NCI-H2107 treated with DMSO at 0.1 percent for 48 hours (cell line): ENCODE results near the gene TDRD10.
A peak's percentile ranks its signal among the peaks of the same experiment; 100 is the strongest.

Experiments used
- DNase-seq: peaks from one replicate; lab custom pipeline; 2025; ENCODE audit not compliant: unreplicated experiment; lab: John Stamatoyannopoulos, UW

The TDRD10 gene

DNA sequence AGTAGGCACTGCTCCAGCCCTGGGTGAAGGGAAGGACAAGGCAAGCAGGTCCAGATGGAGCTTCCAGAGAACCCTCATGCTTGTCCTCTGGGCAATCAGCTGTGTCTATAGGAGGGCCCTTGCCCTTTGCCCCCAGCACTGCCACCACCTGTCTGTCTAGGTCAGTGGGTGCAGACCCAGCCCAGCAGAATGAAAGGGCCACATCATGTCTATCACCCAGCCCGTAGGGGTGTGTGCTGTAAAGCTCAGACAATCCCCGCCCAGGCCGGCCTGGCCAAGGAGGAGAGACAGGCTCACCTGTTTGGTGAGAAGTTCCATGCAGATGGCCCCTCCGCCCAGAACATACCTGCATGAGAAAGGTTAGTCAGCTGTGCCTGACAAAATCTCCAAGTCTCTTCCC lies 49.5 kb downstream of the TDRD10 start:
- DNase-seq, result no peak

DNA sequence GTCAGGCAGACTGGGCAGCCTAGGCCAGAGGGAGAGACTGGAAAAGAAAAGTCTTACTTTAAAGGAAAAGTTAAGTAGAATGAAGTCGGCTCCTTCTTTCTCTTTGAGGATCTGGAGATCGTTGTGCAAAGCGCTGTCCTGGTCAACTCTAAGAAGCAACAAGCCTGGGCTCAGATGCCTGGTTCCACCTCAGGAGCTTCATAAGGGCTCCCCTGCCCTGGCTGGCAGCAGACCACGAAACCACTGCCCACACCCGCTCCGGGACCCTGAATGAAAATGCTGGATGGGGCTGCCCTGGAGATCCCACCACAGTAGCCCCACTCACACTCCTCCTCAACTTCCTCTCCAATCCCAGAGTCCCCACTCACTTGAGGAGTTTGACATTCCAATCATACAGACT lies 50.0 kb downstream of the TDRD10 start:
- DNase-seq, result no peak

DNA sequence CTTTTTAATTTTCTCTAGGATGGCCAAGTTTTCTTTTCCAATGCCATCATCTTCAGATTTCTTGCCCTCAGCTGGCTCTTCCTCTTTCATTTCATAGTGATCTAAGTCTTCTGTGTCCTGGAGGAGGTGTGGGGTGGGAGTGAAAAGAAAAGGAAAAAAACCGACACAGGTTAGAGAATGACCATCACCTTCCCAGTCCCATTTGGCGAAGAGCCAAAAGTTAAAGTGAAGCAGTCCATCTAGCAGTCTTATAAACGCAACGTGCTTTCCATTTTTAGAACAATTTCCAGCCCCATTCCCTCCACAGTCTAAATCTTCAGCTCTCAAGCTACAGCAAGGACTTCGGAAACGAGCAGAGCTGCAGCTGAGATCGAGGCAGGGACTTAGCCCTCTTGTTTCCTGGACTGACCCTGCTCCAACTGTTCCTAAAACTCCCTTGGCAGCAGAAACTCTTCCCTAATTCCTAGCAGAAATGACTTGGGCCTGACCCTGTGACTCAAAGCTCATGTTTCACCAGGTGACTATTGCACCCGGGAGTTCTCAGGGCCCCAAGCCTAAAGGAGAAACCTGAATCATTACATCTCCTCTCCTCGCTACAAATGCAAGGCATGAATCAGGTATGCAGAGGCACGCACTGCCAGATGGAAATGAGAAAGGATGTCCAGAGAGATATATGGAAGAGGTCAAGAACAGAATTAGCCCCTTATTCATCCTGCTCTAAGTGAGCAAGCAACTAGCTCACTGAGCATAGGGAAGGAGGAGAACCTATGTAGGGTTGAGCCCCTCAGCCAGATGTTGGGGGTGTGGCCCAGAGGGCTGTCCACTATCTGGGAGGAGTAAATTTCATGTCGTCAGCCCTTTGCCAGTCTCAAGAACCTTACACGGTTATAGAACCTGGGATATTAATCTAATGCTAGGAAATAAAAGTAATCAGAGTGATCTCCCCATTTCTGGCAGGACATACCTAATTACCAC lies 51.3 kb downstream of the TDRD10 start:
- no peak for DNase-seq

DNA sequence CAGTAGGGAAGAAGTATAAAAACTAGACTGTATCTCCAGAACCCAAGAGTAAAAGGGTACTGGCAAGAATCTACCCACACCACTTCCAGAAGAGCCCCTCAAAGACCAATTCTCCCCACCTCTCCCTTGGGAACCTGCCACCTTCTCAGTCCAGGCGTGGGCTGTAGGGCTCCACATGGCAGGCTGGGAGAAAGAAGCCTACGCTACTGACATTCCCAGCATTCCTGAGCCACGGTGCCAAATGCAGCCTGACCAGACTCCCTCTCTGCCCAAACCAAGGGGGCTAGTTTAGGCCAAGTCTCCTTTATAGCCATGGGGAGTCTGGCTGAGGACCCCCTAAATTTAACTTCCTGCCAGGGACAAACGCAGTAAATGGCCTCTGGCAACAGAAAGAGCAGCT lies 54.4 kb downstream of the TDRD10 start:
- DNase-seq, result no peak

DNA sequence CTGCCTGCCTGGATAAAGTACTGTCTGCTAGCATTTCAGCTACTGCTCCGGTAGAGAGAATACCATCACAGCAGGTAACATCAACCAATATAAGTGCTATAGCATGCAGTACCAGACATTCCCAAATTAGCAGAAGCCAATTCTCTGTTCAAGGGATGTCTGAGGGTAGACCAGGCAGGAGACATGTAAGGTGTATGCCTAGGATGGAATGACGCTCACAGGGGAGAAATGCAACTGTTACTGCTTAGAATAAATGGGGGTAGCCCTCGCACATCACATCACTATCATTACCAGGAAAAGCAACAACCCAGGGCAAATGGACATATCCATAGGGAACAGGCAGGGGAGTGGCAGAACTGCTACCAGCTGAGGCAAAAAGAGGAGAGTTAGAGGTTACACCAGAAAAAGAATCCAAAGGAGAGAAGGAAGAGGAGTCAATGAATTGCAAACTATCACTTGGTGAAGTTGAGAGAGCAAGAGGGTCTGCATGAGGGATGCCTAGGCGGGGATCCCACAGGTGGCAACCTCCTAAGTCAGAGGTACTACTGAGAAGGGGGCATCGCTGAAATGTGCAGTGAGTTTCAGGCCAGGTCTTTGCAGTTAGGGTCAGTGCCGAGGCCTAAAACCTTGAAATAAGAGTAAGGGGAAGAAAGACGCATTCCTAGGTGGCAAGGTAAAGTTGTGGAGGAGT lies 55.4 kb downstream of the TDRD10 start:
- DNase-seq, result no peak

DNA sequence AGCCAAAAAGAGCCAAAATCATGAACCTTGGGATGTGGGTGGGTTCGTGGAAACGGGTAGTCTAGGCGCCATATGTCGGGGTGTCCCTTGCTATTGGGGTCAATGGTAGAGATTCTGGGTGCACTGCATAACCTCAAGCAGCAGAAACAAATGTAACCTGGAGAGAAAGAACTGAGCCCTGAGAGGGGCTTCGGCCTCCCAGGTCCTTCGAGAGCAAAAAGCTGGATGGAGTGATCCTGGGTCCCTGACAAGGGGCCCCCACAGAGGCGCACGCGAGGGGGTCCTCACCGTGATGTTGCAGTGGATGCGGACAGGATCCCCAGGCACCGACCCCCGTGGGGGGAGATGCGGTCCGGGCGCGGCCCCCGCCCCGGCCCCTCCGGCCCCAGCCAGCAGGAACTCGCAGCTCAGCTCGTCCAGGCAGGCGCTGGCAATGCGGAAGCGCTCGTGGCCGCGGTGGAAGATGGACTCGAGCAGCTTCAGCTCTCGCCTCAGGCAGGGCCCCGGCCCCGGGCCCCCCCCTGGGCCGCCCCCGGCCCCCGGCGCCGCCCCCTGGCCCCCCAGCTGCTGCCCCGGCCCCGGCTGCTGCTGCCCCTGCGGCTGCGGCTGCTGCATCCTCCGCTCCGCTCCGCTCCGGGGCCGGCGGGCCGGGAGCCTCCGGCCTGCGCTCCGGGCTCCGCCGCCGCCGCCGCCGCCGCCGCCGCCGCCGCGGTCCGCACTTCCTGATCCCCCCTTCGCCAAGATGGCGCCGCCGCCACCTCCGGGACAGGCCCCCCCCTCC lies 56.1 kb downstream of the TDRD10 start, which contains the start of gene UBE2Q1:
Gene UBE2Q1, minus strand, starts transcription at position 724 of the 781 bp plus-strand sequence. Its CDS starts 109 bp downstream, at position 615.
- DNase-seq, result no peak

DNA sequence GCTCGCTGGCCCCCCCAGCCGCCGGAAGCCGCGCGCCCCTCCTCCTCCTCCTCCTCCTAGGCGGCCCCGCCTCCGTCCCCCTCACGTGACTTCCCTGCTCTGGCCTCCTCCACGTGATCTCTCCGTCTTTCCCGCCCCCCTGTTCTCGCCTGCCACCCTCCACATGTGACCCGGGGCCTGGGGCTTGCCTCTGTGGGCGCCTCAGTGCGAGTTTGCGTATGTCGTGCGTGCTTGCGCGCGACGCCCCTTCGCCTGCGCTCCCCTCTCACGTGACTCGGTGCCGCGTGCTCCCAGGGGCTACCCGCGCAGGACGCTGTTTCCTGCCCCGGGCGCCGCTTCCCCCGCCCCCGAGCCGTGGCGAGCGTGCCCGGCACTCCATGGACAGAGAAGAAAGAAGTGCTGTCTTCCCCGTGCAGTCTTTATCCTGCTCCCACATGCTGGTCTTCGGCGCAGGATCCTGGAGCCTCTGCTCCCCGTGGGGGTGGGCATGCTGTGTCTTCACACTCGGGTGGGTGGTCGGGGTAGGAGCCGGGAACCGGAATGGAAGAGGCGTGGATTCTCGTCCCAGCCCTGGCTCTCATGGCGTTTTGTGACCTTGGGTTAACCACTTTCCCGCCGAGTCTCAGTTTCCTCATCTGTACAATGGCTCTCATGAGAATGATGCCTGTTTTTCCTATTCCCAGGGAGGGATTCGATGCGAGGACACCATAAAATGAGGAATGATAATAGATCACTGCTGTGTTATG lies 56.9 kb downstream of the TDRD10 start:
- peak; percentile 99 for DNase-seq

DNA sequence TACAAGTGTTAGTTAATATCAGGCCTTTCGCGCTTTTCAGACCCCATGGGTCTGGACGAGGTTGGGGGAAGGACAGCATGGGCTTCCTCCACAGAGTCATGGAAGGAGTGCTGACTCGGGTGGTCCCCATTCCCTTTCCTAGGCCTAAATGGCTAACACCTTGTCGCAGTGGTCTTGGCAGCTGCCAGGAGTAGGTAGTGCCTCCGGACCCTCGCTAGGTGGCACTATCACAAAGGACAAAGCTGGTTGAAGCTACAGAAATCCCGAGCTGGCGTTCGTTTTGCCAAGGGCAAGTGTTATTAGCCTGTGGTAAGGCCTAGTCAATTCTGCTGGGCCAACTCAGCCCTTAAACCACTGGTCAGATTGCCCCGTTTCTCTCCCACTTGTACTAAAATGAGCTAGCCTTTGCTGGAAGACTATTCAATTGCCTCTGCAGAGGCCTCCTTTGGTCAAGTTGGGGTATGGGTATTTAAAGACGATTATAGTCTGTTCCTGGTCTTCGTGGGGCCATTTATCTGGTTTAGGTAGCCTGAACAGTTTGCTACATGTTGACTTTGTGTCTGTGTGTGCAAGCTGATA lies 57.5 kb downstream of the TDRD10 start:
- DNase-seq, result peak; percentile 95

DNA sequence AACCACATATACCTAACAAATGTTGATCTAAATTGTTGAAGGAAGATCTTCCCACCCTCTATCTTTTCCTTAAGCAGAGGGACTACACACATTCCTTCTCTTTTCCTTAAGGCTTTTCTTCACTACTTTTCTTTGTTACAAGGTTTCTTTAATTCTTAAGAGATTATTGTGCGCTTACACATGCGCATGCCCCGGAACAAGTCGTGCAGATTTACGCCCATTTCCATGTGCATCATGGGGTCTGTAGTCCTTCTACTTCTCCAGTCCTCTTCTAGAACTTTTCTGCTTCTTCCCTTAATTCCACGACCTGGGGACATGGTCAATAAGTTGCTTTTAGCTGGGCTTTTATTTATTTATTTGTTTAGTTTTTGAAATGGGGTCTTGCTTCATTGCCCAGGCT lies 63.9 kb downstream of the TDRD10 start:
- DNase-seq, result no peak

DNA sequence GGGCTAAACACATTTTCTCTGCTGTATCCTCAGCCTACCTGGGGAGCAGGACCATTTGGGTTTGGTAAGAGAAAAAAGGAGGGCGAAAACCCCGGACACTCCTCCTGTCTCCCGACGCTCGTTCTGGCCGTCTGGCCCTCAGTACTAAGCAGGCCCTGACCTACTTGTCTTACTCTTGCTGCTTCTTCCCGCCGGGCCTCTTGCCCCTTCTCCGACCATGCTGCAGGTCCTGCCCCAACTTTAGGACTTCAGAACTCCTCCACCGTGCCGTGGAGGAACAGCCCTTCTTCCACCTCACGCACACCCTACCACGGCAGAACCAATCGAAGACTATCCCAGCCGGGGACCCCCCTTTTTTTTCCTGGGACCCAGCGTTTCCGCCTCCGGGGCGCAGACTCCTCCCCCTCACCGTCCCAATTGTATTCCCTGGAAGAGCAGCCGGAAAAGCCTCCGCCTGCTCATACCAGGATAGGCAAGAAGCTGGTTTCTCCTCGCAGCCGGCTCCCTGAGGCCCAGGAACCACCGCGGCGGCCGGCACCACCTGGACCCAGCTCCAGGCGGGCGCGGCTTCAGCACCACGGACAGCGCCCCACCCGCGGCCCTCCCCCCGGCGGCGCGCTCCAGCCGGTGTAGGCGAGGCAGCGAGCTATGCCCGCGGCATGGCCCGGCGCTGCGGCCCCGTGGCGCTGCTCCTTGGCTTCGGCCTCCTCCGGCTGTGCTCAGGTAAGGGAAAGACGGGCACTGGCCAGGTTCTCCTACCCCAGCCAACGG lies 65.6 kb downstream of the TDRD10 start, which contains the start of gene CHRNB2:
Gene CHRNB2, plus strand, starts transcription at position 393 of the 771 bp plus-strand sequence. Its CDS starts 267 bp downstream, at position 660.
- peak; percentile 77 for DNase-seq

DNA sequence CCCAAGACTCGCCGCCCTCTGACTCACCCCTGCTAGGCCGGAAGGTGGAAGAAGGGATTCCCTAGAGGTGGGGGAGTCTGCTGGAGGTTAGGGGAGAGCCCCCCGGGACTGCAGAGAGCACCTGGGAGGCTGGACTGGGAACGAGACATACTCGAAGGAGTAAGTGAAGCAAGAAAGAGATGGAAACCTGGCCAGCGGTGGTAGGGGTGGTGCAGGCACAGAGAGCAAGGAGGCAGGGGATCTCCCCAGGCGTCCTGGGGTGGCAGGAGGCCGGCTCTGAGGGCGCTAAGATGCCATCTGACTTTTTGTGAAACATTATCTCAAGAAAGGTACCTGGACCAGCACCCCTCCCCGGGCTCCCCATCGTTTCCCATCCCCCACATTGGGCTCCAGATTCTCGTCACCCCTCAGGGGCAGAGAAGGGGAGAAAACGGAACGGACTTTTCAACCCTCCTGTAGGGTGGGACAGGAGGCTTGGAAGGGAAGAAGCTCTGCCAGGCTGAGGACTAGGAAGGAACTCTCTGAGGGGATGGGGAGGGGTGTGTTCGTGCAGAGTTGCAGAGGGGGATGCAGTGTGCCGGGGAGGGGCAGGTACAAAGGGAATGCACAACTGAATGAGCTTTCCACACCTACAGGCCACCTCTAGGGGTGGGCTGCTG lies 66.3 kb downstream of the TDRD10 start:
- no peak for DNase-seq

DNA sequence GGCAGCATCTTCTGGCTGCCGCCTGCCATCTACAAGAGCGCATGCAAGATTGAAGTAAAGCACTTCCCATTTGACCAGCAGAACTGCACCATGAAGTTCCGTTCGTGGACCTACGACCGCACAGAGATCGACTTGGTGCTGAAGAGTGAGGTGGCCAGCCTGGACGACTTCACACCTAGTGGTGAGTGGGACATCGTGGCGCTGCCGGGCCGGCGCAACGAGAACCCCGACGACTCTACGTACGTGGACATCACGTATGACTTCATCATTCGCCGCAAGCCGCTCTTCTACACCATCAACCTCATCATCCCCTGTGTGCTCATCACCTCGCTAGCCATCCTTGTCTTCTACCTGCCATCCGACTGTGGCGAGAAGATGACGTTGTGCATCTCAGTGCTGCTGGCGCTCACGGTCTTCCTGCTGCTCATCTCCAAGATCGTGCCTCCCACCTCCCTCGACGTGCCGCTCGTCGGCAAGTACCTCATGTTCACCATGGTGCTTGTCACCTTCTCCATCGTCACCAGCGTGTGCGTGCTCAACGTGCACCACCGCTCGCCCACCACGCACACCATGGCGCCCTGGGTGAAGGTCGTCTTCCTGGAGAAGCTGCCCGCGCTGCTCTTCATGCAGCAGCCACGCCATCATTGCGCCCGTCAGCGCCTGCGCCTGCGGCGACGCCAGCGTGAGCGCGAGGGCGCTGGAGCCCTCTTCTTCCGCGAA lies 69.4 kb downstream of the TDRD10 start:
- no peak for DNase-seq

DNA sequence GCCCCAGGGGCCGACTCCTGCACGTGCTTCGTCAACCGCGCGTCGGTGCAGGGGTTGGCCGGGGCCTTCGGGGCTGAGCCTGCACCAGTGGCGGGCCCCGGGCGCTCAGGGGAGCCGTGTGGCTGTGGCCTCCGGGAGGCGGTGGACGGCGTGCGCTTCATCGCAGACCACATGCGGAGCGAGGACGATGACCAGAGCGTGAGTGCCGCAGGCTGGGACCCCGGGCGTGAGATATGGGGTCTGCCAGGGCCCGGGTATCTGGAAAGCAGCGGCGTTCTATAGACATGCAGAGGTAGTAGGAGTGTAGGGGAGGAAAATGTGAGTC lies 69.9 kb downstream of the TDRD10 start:
- DNase-seq, result no peak

DNA sequence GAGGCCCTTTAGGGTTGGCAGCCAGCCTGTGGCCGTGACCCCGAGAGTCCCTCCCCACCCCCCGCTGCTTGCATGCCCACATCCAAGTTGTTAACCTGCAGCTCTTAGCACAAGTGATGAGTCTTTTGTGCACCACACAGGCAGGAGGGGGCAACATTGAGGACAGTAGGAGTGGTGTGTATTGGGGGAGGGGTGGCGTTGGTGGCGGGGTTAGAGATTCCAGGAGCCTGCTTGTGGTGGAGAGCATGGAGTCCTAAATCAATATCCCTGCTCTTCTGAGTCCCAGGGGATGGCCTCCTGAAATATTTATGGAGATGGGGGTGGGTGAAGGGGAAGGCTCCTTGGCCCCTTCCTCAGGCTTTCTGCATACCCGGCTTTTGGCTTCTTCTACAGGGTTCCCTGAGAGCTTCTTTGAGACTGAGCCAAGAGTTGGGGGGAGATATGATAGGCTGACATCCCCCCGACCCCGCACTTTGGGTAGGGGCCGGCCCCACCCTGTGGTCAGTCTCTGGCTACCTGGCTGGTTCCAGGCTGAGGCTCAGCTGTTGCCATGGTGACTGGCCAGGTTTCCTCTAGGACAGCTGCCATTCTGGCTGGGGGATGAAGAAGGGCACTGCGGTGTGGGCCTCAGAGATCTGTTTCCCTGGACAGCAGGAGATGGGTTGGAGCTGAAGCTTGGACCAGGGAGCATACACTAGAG lies 70.6 kb downstream of the TDRD10 start:
- no peak for DNase-seq

DNA sequence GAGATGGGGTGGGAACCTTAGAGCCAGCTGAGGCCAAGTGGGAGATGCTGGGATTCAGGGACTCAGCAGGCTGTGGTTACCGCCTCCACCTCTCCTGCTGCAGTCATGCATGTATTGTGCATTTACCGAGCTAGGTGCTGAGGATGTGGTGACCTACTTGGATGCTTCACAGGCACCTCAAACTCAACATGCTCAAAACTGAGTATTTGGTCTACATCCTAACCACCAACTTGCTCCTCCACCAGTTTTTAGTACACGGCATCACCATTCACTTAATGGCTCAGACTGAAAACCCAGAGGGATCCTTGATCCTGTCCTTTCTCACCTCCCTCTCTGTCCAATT lies 71.1 kb downstream of the TDRD10 start:
- no peak for DNase-seq

DNA sequence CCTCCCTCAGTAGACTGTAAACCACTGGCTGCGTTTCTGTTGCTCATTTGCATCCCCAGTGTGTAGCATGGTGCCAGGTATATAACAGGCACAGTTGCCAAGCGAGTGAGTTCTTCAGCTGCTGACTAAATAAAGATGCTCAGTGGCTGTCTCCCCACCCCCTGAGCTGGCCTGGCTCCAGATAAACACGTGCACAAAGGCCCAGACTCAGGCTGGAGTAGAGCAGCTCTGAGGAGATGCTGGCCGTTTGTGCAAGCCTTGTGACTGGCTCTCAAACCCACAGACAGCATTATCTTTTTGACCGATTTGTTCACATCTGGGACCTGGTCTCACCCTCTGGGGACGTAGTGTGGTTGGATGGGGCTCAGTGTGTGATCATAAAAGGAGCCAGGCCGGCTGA lies 72.7 kb downstream of the TDRD10 start:
- DNase-seq, result peak; percentile 65

DNA sequence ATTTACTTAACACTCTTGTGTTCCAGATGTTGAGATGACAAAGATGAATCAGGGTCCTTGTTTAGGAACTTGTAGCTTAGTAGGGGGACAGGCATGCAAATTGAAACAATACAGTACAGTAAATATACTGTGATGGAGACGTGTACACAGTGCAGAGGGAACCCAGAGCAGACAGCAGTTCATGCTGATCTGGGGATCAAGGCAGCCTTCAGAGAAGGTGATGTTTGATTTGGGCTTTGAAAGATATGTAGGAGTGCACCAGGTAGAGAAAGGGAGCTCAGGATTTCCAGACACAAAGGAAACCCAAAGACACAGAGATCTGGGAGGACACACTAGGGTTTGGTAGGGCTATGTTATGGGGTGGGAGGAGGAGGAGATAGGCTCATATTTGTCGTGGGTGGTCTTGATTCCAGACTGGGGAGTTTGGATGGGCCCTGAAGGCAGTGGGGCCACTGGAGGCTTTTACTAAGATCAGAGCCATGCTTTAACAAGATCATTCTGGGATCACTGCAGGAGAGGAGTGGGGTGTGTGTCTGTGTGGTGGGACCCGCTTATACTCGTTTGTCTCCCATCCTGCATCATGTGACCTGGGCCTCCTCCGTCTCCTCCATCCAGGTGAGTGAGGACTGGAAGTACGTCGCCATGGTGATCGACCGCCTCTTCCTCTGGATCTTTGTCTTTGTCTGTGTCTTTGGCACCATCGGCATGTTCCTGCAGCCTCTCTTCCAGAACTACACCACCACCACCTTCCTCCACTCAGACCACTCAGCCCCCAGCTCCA lies 73.3 kb downstream of the TDRD10 start:
- DNase-seq, result no peak
